ENCODE results near the gene NUDT5.
"Not testable (repeated sequence)": the region's sequence is repeated elsewhere in the genome, so short reads cannot be mapped to it uniquely, and the experiment has no call there.

NUDT5 gene

GRCh38 chr10:12228851-12229250, 33.2 kb upstream of the NUDT5 start:
- Histone ChIP-seq H3K4me1 (no peaks in the 10 kb centered on the region), H3K9ac (no peak overlapping the region), H3K4me2 (no peak overlapping the region), H3K9me3 (peaks cover 26% of the 10 kb centered on the region), H4K20me1 (peaks cover 33% of the 10 kb centered on the region; the same call in 1 of the 2 replicates), H3K36me3 (peaks cover 93% of the 10 kb centered on the region), H3K27ac (no peak overlapping the region), H3K27me3 (no peaks in the 10 kb centered on the region), H3K4me3 (no peak overlapping the region)
- no peak for TF ChIP-seq Cebpa-rat (IDR thresholded peaks at IDR 0.05)

GRCh38 chr10:12226438-12226837, 30.7 kb upstream of the NUDT5 start:
- Histone ChIP-seq H4K20me1 (peaks cover 31% of the 10 kb centered on the region; the same call in 1 of the 2 replicates), H3K36me3 (peaks cover 98% of the 10 kb centered on the region), H3K9me3 (peaks cover 40% of the 10 kb centered on the region)
- not testable (repeated sequence) for H3K4me2 ChIP-seq, H3K4me3 ChIP-seq, H3K9ac ChIP-seq, H3K27me3 ChIP-seq, H3K4me1 ChIP-seq, H3K27ac ChIP-seq

GRCh38 chr10:12225444-12225843, 29.8 kb upstream of the NUDT5 start:
- no peak overlapping the region for H3K4me3 ChIP-seq
- no peak overlapping the region for H3K4me2 ChIP-seq
- H3K9ac ChIP-seq: no peak overlapping the region
- TF ChIP-seq Cebpa-rat (IDR thresholded peaks at IDR 0.05): no peak
- H3K36me3 ChIP-seq: peaks cover 98% of the 10 kb centered on the region
- H3K4me1 ChIP-seq: no peaks in the 10 kb centered on the region
- no peak overlapping the region for H3K27ac ChIP-seq
- H4K20me1 ChIP-seq: peaks cover 25% of the 10 kb centered on the region; the same call in 1 of the 2 replicates
- no peaks in the 10 kb centered on the region for H3K27me3 ChIP-seq
- H3K9me3 ChIP-seq: peaks cover 45% of the 10 kb centered on the region

GRCh38 chr10:12221323-12222298, 25.9 kb upstream of the NUDT5 start:
- H3K36me3 ChIP-seq: peaks cover 100% of the 10 kb centered on the region
- H3K27ac ChIP-seq: no peak overlapping the region
- H3K9me3 ChIP-seq: peaks cover 50% of the 10 kb centered on the region
- TF ChIP-seq Cebpa-rat (IDR thresholded peaks at IDR 0.05): no peak
- no peak overlapping the region for H3K4me3 ChIP-seq
- no peak overlapping the region for H3K4me2 ChIP-seq
- no peak overlapping the region for H3K9ac ChIP-seq
- H3K27me3 ChIP-seq: no peaks in the 10 kb centered on the region
- peaks cover 28% of the 10 kb centered on the region for H4K20me1 ChIP-seq
- no peaks in the 10 kb centered on the region for H3K4me1 ChIP-seq

- TF ChIP-seq Cebpa-rat (IDR thresholded peaks at IDR 0.05): no peak
- Histone ChIP-seq H3K9ac (no peak overlapping the region), H3K4me1 (peaks cover 19% of the 10 kb centered on the region), H4K20me1 (peaks cover 48% of the 10 kb centered on the region), H3K9me3 (peaks cover 29% of the 10 kb centered on the region), H3K4me2 (no peak overlapping the region), H3K36me3 (peaks cover 89% of the 10 kb centered on the region), H3K27ac (no peak overlapping the region), H3K4me3 (no peak overlapping the region), H3K27me3 (no peaks in the 10 kb centered on the region)
These were observed 23.3 kb upstream of the NUDT5 start for GRCh38 chr10:12218991-12219390.

GRCh38 chr10:12214763-12215218, 19.1 kb upstream of the NUDT5 start:
- peaks cover 20% of the 10 kb centered on the region for H3K4me1 ChIP-seq
- H4K20me1 ChIP-seq: peaks cover 70% of the 10 kb centered on the region
- no peak for TF ChIP-seq Cebpa-rat (IDR thresholded peaks at IDR 0.05)
- H3K9ac ChIP-seq: no peak overlapping the region
- no peaks in the 10 kb centered on the region for H3K27me3 ChIP-seq
- H3K9me3 ChIP-seq: peaks cover 2% of the 10 kb centered on the region; the same call in 1 of the 2 replicates
- peak overlapping the region; percentile 48 for H3K4me2 ChIP-seq
- H3K27ac ChIP-seq: no peak overlapping the region
- H3K4me3 ChIP-seq: no peak overlapping the region
- H3K36me3 ChIP-seq: peaks cover 83% of the 10 kb centered on the region

- H3K27ac ChIP-seq: peak overlapping the region; percentile 7; the same call in 1 of the 2 replicates
- H3K9ac ChIP-seq: no peak overlapping the region
- no peaks in the 10 kb centered on the region for H3K27me3 ChIP-seq
- no peak for TF ChIP-seq Cebpa-rat (IDR thresholded peaks at IDR 0.05)
- no peaks in the 10 kb centered on the region for H3K9me3 ChIP-seq
- peaks cover 20% of the 10 kb centered on the region for H3K4me1 ChIP-seq
- peaks cover 83% of the 10 kb centered on the region for H3K36me3 ChIP-seq
- H3K4me2 ChIP-seq: peak overlapping the region; percentile 48; the same call in 1 of the 2 replicates
- peaks cover 74% of the 10 kb centered on the region for H4K20me1 ChIP-seq
- no peak overlapping the region for H3K4me3 ChIP-seq
These were observed 18.4 kb upstream of the NUDT5 start for GRCh38 chr10:12214093-12214492.

GRCh38 chr10:12213621-12214020, 17.9 kb upstream of the NUDT5 start:
- no peaks in the 10 kb centered on the region for H3K27me3 ChIP-seq
- peaks cover 20% of the 10 kb centered on the region for H3K4me1 ChIP-seq
- H4K20me1 ChIP-seq: peaks cover 77% of the 10 kb centered on the region
- no peak overlapping the region for H3K9ac ChIP-seq
- no peak overlapping the region for H3K27ac ChIP-seq
- H3K4me3 ChIP-seq: no peak overlapping the region
- no peaks in the 10 kb centered on the region for H3K9me3 ChIP-seq
- H3K36me3 ChIP-seq: peaks cover 83% of the 10 kb centered on the region
- no peak overlapping the region for H3K4me2 ChIP-seq
- TF ChIP-seq Cebpa-rat (IDR thresholded peaks at IDR 0.05): no peak

GRCh38 chr10:12212454-12212853, 16.8 kb upstream of the NUDT5 start:
- peaks cover 20% of the 10 kb centered on the region for H3K4me1 ChIP-seq
- TF ChIP-seq Cebpa-rat (IDR thresholded peaks at IDR 0.05): no peak
- no peaks in the 10 kb centered on the region for H3K27me3 ChIP-seq
- no peak overlapping the region for H3K4me3 ChIP-seq
- H4K20me1 ChIP-seq: peaks cover 84% of the 10 kb centered on the region
- H3K9ac ChIP-seq: no peak overlapping the region
- no peaks in the 10 kb centered on the region for H3K9me3 ChIP-seq
- no peak overlapping the region for H3K4me2 ChIP-seq
- H3K36me3 ChIP-seq: peaks cover 83% of the 10 kb centered on the region
- no peak overlapping the region for H3K27ac ChIP-seq

GRCh38 chr10:12208460-12208859, 12.8 kb upstream of the NUDT5 start:
- no peaks in the 10 kb centered on the region for H3K27me3 ChIP-seq
- H3K9ac ChIP-seq: no peak overlapping the region
- H3K4me3 ChIP-seq: no peak overlapping the region
- no peak overlapping the region for H3K4me2 ChIP-seq
- no peak overlapping the region for H3K27ac ChIP-seq
- H4K20me1 ChIP-seq: peaks cover 95% of the 10 kb centered on the region
- no peaks in the 10 kb centered on the region for H3K9me3 ChIP-seq
- no peak for TF ChIP-seq Cebpa-rat (IDR thresholded peaks at IDR 0.05)
- H3K4me1 ChIP-seq: no peaks in the 10 kb centered on the region
- peaks cover 99% of the 10 kb centered on the region for H3K36me3 ChIP-seq

Measured in BLaER1 (cell line).